Mucosa of stomach (tissue), 1 donor: Measurements from ENCODE around the gene FHL2.

Experiments
- H3K27me3 ChIP-seq: one replicate; pipeline ENCODE4 v1.7.0; 2013; ENCODE audit warnings: mild to moderate bottlenecking, low read length; ENCODE audit not compliant: control insufficient read depth, insufficient read depth
- H3K36me3 ChIP-seq: one replicate; pipeline ENCODE4 v1.7.0; 2013; ENCODE audit warnings: low read length; ENCODE audit not compliant: control insufficient read depth, insufficient read depth
- H3K4me1 ChIP-seq: one replicate; pipeline ENCODE4 v1.7.0; 2013; ENCODE audit warnings: mild to moderate bottlenecking, low read length; ENCODE audit not compliant: control insufficient read depth, insufficient read depth
- H3K4me3 ChIP-seq: one replicate; pipeline ENCODE4 v1.7.0; 2013; ENCODE audit warnings: low read length
- H3K9ac ChIP-seq: one replicate; pipeline ENCODE4 v1.7.0; 2013; ENCODE audit warnings: mild to moderate bottlenecking, low read length, moderate library complexity
- H3K9me3 ChIP-seq: one replicate; pipeline ENCODE4 v1.7.0; 2013; ENCODE audit warnings: mild to moderate bottlenecking, low read length, moderate library complexity; ENCODE audit not compliant: control insufficient read depth
- donor health status: Pancreatic carcinoma.

The FHL2 gene, protein sequence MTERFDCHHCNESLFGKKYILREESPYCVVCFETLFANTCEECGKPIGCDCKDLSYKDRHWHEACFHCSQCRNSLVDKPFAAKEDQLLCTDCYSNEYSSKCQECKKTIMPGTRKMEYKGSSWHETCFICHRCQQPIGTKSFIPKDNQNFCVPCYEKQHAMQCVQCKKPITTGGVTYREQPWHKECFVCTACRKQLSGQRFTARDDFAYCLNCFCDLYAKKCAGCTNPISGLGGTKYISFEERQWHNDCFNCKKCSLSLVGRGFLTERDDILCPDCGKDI

DNA sequence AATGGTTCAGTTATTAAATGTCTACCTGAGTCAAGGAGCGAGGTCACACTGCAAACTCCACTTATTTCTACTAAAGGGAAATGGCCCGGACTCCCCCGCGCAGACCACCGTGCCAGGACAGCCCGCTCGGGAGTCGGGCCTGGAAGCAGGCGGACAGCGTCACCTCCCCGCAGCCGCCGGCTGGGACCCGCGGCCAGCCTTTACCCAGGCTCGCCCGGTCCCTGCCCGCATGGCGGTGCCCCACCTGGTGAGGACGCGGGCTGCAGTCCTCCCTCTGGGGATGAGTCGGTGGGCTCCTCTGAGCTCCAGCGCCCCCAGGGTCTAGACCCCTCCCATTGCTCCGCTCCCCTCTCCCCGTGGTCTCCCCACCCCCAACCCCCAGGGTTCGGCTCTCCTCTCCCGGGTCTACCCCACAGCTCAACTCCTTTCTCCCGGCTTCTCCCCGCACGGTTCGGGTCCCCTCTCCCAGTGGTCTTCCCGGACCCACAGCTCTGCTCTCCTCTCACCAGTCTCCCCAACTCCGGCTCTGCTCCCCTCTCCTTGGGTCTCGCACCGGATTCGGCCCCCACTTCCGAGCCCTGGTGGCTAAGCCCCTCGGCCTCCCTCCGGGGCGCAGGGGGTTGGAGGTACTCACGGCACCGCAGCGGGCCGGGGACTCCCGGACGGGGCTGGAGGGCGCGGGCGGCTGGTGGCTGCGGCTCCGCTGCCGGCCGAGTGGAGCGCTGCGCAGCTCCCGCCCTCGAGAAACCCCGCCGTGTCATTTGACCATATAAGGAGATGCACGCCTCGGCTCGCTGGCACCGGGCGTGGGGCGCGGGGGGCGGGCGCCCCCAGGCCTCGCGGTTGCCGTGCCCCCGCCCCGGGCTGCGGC is at the start of gene FHL2:
TSS of gene FHL2 (minus strand) at position 716 of the 871 bp plus-strand sequence. CDS start 12,535 bp downstream, outside the sequence.
- Histone ChIP-seq H3K27me3 (peaks cover 3% of the 10 kb centered on the region), H3K9ac (peak within 1 kb of the TSS; percentile 100), H3K36me3 (peaks cover 4% of the 10 kb centered on the region), H3K4me1 (peaks cover 41% of the 10 kb centered on the region), H3K9me3 (no peaks in the 10 kb centered on the region), H3K4me3 (peak within 1 kb of the TSS; percentile 93)

DNA sequence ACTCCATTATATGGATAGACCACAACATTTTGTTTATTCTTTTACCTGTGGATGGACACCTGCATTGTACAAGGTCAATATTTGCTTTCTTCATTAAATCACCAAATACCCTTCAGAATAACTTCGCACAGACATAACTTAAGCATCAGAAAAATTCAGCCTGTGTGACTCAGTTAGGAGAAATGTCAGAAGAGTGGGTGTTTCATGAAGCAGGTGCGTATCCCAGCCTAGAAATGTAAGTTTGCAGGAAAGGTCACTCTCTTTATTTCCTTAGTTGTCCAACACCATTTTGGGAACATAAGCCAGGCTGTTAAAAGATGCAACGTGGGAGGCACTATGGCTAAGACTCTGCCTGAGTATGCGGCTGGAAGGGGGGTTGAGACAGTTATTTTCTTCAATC is 48.6 kb upstream of the FHL2 start:
- Histone ChIP-seq H3K27me3 (no peaks in the 10 kb centered on the region), H3K4me1 (peaks cover 72% of the 10 kb centered on the region)

DNA sequence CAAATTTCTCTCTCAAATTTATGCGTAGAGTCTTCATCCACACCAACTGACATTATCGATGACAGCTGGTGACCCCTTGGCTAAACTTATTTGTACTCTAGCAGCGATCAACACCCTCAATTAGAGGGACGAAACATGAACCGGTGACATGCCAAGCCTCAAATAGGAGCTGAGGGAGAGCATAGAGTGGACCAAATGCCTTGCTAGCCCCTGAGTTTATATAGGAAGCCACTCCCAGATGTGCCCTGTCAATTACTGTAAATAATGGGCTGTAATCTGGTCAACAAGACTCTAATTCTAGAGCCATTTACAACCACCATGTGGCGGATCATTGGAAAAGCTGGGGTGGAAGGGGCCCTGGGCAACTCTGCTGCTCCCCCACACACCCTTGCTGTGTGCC is 47.6 kb upstream of the FHL2 start:
- Histone ChIP-seq H3K27me3 (no peaks in the 10 kb centered on the region), H3K9ac (no peak overlapping the region), H3K36me3 (no peaks in the 10 kb centered on the region), H3K9me3 (no peaks in the 10 kb centered on the region), H3K4me1 (peaks cover 69% of the 10 kb centered on the region), H3K4me3 (no peak overlapping the region)

More for the DNA sequence above, 48.6 kb upstream of the FHL2 start:
- Histone ChIP-seq H3K36me3 (no peaks in the 10 kb centered on the region), H3K9ac (no peak overlapping the region), H3K9me3 (no peaks in the 10 kb centered on the region), H3K4me3 (no peak overlapping the region)

DNA sequence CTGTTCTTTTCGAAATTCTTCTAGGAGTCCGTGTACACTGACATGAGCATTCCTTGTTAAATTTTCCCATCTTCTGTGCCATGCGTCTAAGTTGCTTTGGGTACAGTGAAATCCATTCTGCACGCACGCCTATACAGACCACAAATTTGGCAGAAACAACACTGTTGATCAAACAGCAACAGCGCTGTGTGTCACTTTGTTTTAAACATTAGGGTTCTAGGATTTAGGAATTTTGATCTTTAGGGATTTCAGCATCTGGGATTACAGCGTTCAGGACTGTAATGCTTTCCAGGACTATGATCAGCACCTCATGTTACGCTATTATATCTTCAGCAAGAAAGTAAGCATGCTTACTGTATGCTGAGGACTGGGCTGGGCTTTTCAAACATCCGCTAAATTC is 47.1 kb upstream of the FHL2 start:
- no peaks in the 10 kb centered on the region for H3K36me3 ChIP-seq
- no peak overlapping the region for H3K9ac ChIP-seq
- no peak overlapping the region for H3K4me3 ChIP-seq
- no peaks in the 10 kb centered on the region for H3K9me3 ChIP-seq
- H3K4me1 ChIP-seq = peaks cover 65% of the 10 kb centered on the region
- H3K27me3 ChIP-seq = no peaks in the 10 kb centered on the region

DNA sequence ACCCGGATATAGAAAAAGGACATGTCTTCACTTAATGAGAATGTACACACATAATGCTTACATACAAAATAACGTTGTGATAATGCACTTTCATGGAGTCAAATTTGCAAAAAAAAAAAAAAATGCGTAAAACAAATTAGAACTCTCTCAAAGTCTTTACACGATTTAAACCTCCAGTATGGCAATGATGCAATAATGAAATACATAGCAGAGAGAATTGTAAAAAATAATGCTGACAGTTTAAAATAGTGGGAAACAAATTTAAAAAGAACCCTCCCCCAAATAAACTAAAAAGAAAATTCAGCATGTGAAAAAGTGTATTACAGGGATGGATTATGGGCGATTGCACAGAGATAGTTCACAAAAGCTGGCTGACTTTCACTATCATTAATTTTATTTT is 46.6 kb upstream of the FHL2 start:
- H3K9ac ChIP-seq = no peak overlapping the region
- no peaks in the 10 kb centered on the region for H3K27me3 ChIP-seq
- H3K9me3 ChIP-seq = no peaks in the 10 kb centered on the region
- no peak overlapping the region for H3K4me3 ChIP-seq
- no peaks in the 10 kb centered on the region for H3K36me3 ChIP-seq
- H3K4me1 ChIP-seq = peaks cover 62% of the 10 kb centered on the region

DNA sequence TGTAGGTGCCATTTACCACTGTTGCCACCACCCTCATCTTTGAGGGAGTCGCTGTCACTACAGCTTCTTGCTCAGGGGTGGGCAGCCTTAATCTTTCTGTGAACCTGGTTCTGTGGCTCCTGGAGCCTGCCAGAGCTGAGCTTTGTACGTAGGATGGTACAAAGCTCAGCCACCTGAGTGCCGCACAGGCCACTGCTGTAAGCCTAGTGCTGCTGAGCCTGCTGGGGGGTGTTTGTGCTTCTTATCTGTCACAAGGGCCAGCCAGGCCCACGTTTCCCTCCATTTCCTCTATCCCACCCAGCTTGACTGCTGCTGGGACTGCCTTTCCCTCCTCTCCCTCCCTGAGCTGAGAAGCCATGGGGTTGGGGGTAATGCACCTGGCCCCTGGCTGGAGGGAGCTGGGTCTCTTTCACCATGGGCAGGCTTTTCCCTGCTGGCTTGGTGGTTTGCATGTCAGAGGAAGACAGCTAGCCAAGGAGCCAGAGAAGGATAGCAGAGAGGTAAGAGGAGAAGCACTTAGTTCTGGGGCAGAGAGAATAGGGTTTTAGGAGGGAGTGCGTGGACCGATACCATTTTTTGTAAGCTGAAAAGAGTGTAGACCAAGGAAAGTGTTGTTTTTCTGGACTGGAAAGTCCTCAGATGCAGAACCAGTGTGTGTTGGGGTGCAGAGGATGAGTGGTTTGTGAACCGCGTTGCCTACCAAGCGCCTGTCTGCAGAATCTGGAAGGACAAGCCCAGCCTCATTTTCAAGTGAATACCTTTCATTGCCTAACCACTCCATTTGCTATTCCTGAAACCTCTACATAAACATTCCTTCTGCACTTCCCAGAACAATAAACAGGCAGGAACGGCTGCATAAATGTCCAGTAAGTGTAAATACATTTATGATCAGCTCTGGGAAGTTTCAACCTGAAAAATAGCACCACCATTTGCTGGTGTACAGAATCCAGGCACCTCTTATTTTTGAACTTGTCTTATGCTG is 45.1 kb upstream of the FHL2 start:
- no peaks in the 10 kb centered on the region for H3K27me3 ChIP-seq
- H3K9ac ChIP-seq = no peak overlapping the region
- H3K9me3 ChIP-seq = no peaks in the 10 kb centered on the region
- H3K4me3 ChIP-seq = no peak overlapping the region
- no peaks in the 10 kb centered on the region for H3K36me3 ChIP-seq
- H3K4me1 ChIP-seq = peaks cover 47% of the 10 kb centered on the region

DNA sequence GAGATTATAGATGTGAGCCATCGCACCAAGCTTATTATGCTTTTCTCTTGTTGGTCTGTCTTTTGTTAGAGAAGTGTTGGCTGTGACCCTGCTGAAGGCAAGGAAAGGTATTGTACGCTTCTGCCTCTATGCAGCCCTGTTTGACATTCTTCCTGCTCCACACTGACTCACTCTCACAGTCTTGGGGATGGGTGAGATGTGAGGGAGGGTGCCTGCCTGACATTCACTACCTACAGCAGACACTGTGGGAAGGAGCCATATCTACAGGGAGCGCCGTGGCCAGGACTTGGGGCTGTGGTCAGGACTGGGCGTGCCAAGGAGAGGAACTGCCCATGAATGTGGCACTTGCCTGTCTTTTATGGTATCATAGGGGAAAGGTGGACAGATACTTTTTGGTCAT is 43.9 kb upstream of the FHL2 start:
- no peaks in the 10 kb centered on the region for H3K27me3 ChIP-seq
- H3K4me1 ChIP-seq = peaks cover 46% of the 10 kb centered on the region
- no peak overlapping the region for H3K4me3 ChIP-seq
- no peaks in the 10 kb centered on the region for H3K36me3 ChIP-seq
- H3K9ac ChIP-seq = no peak overlapping the region
- H3K9me3 ChIP-seq = no peaks in the 10 kb centered on the region

DNA sequence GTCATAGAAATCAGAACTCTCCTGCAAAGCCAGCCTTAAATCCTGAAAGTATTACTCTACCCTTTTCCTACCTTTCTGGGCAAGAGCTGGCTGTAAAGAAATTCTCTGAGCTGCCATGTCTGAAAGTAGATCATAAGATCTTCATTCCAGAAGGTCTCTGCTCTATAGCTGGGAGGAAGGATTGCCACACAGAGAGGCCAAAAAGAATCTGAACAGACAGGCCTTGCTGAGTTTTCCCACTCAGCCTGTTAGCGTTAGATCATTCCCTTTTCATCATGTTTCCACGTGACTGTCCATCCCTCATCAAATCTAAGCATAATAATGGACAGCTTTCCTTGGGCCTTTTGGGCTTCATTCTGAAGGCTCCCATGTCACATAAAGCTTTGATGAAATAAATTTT is 43.2 kb upstream of the FHL2 start:
- H3K4me1 ChIP-seq = peaks cover 42% of the 10 kb centered on the region
- H3K9me3 ChIP-seq = no peaks in the 10 kb centered on the region
- no peak overlapping the region for H3K4me3 ChIP-seq
- H3K9ac ChIP-seq = no peak overlapping the region
- H3K27me3 ChIP-seq = no peaks in the 10 kb centered on the region
- H3K36me3 ChIP-seq = no peaks in the 10 kb centered on the region

DNA sequence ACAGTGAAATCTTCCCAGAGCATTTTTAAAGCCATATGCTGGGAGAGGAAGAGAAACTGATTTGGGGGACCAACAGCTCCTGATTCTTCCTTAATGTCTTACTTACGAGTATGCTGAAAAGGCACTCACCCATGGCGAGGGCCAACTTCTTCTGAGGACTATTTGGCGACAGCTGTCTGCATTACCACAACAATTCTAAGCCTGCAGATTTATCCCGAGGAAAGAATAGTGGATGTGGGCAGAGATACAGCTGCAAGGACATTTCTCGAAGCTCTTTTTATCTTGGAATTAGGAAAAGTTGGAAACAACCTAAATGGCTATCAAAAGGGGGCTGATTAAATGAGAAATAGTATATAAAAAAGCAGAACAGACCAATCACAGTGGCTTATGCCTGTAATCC is 40.3 kb upstream of the FHL2 start:
- H3K4me1 ChIP-seq = peaks cover 28% of the 10 kb centered on the region
- H3K4me3 ChIP-seq = no peak overlapping the region
- no peak overlapping the region for H3K9ac ChIP-seq
- no peaks in the 10 kb centered on the region for H3K9me3 ChIP-seq
- no peaks in the 10 kb centered on the region for H3K27me3 ChIP-seq
- no peaks in the 10 kb centered on the region for H3K36me3 ChIP-seq

DNA sequence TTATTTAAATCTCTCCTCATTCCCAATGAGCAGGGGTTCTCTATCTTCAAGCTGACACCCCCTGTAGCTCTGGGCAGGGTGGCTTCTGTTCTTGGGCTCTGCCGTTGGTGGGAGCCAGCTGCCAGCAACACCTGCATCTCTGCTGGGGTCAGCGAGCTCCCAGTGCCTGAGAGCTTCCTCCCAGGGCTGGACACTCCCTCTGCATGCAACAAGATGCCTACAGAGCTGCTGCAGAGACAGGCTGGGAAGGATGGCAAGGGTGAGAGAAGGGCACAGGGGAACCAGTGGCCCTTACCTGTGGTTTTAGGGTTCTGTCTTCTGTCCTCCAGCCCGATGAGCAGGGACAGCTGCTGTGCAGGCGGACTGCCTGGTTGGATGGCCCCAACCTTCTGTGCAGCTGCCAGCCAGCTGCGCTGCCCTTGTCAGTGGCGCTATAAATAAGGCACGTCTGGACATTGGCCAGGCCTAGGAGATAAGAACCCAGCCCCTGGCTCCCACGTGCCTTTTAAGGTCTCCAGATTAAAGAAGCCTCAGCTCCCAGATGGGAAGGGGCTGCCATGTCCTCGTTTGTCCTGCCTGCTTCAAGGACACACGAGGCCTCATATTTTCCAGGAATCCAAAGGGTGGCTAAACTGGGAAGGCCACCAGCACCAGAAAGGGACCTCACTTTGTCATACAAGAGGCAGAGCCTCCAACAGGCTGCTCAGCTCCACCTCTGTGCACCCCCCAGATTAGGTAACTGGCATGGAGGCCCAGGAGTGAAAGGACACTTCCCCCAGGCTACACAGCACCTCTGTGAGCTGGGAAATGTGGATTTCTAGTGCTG is 39.5 kb upstream of the FHL2 start:
- Histone ChIP-seq H3K36me3 (no peaks in the 10 kb centered on the region), H3K4me1 (peaks cover 25% of the 10 kb centered on the region), H3K9me3 (no peaks in the 10 kb centered on the region), H3K4me3 (no peak overlapping the region), H3K27me3 (no peaks in the 10 kb centered on the region), H3K9ac (no peak overlapping the region)

DNA sequence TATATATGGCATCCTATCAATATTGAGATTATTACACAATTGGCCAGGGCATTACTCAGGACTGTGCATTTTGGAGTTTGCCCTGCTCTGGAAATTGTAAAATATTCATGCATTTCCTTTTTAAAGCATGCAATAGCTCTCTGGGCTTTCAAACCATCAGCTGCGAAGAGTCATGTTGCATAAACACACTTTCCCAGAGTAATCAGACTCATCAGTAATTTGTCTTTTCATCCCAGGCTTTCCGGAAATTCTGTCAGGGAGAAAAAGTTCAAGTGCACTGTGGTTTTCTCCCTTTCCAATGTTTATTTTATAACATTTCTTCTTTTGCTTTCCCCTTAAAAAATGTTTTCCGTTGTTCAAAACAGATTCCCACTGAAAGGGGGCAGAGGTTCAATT is 38.9 kb upstream of the FHL2 start:
- Histone ChIP-seq H3K9ac (no peak overlapping the region), H3K4me3 (no peak overlapping the region), H3K36me3 (no peaks in the 10 kb centered on the region), H3K9me3 (no peaks in the 10 kb centered on the region), H3K27me3 (no peaks in the 10 kb centered on the region), H3K4me1 (peaks cover 25% of the 10 kb centered on the region)
